ENCODE results near the gene BAZ2B.

DNA sequence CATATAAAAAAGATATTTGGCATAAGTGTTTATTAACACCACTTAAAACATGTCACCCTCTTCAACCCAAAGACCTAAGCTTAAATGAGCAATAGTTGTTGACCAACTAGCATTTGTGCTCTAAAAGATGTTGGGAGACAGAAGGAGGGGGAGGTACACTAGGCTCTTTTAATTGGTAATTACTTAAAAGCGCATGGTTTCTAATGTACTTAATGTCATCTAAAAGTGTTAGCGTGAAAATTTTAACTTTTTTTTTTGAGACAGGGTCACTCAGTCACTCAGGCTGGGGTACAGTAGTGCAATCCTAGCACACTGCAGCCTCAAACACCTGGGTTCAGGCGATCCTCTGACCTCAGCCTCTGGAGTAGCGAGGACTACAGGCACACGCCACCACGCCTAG is 335.3 kb downstream of the BAZ2B start:
- TF ChIP-seq, protein P1, sequence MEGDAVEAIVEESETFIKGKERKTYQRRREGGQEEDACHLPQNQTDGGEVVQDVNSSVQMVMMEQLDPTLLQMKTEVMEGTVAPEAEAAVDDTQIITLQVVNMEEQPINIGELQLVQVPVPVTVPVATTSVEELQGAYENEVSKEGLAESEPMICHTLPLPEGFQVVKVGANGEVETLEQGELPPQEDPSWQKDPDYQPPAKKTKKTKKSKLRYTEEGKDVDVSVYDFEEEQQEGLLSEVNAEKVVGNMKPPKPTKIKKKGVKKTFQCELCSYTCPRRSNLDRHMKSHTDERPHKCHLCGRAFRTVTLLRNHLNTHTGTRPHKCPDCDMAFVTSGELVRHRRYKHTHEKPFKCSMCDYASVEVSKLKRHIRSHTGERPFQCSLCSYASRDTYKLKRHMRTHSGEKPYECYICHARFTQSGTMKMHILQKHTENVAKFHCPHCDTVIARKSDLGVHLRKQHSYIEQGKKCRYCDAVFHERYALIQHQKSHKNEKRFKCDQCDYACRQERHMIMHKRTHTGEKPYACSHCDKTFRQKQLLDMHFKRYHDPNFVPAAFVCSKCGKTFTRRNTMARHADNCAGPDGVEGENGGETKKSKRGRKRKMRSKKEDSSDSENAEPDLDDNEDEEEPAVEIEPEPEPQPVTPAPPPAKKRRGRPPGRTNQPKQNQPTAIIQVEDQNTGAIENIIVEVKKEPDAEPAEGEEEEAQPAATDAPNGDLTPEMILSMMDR (conservative IDR thresholded peaks at IDR 0.05; ENCODE audit: low read depth, low read length): no peak
- TF ChIP-seq EZH2 (IDR thresholded peaks at IDR 0.05; ENCODE audit: borderline replicate concordance, low read depth, low read length, poor library complexity, severe bottlenecking): no peak
